Measurements from ENCODE around the gene NFS1. TPM values are rescaled to one million over a fixed set of nuclear protein-coding genes. Genes with fewer than 3 reads are reported as not detected.
"Not testable (repeated sequence)": the region's sequence is repeated elsewhere in the genome, so short reads cannot be mapped to it uniquely, and the experiment has no call there.

Gene NFS1
- total RNA-seq, 4 donors from 2014 or later: 9.1 to 35.4 (median 20.4) TPM

- Histone ChIP-seq H3K4me1 (peaks cover 0 to 4% of the 10 kb centered on the region in 2 donors), H3K9me3 (no peaks in the 10 kb centered on the region), H3K36me3 (no peaks in the 10 kb centered on the region), H3K27ac (no peak overlapping the region), H3K27me3 (no peaks in the 10 kb centered on the region), H3K4me3 (no peak overlapping the region)
- no peak for DNase-seq
- intact Hi-C loops (cut with DNase I; ENCODE audit: low total_unique reads): no loop called here
- TF ChIP-seq POLR2A (IDR thresholded peaks at IDR 0.05) (no peak), CTCF (IDR thresholded peaks at IDR 0.05) (no peak)
Observed at GRCh38 chr20:35729283-35729807, 30.2 kb upstream of the NFS1 start.

GRCh38 chr20:35726842-35727711 is 27.9 kb upstream of the NFS1 start:
- H3K36me3 ChIP-seq: no peaks in the 10 kb centered on the region
- H3K4me1 ChIP-seq: peaks cover 0 to 4% of the 10 kb centered on the region in 2 donors
- no peak overlapping the region for H3K4me3 ChIP-seq
- no peaks in the 10 kb centered on the region for H3K9me3 ChIP-seq
- no peak overlapping the region for H3K27ac ChIP-seq
- DNase-seq: no peak
- no peak for TF ChIP-seq CTCF (IDR thresholded peaks at IDR 0.05)
- TF ChIP-seq POLR2A (IDR thresholded peaks at IDR 0.05): no peak
- intact Hi-C loops (cut with DNase I; ENCODE audit: low total_unique reads): no loop called here
- no peaks in the 10 kb centered on the region for H3K27me3 ChIP-seq

- H3K4me1 ChIP-seq: peaks cover 0 to 4% of the 10 kb centered on the region in 2 donors
- TF ChIP-seq POLR2A (IDR thresholded peaks at IDR 0.05) (no peak), CTCF (IDR thresholded peaks at IDR 0.05) (no peak)
- no peaks in the 10 kb centered on the region for H3K27me3 ChIP-seq
- no peaks in the 10 kb centered on the region for H3K36me3 ChIP-seq
- no peak for DNase-seq
- H3K27ac ChIP-seq: no peak overlapping the region
- H3K9me3 ChIP-seq: no peaks in the 10 kb centered on the region
- no peak overlapping the region for H3K4me3 ChIP-seq
- intact Hi-C loops (cut with DNase I; ENCODE audit: low total_unique reads): no loop called here
Observed at GRCh38 chr20:35724321-35725230, 25.4 kb upstream of the NFS1 start.

GRCh38 chr20:35723652-35724320 is 24.6 kb upstream of the NFS1 start:
- H3K27ac ChIP-seq; H3K27me3 ChIP-seq; DNase-seq; intact Hi-C loops (cut with DNase I; ENCODE audit: low total_unique reads); H3K9me3 ChIP-seq; H3K4me1 ChIP-seq; H3K4me3 ChIP-seq; H3K36me3 ChIP-seq: not testable (repeated sequence)

GRCh38 chr20:35723275-35723639 is 24.1 kb upstream of the NFS1 start:
- intact Hi-C loops (cut with DNase I; ENCODE audit: low total_unique reads); H3K4me3 ChIP-seq; H3K27ac ChIP-seq; H3K27me3 ChIP-seq; H3K36me3 ChIP-seq; DNase-seq; H3K4me1 ChIP-seq; H3K9me3 ChIP-seq: not testable (repeated sequence)

All from uterus (tissue), 4 donors.